GM23338 (cell line): Measurements from ENCODE around the gene PAQR5. TPM values are rescaled to one million over a fixed set of nuclear protein-coding genes. Genes with fewer than 3 reads are reported as not detected.

Experiments used
- ATAC-seq: fragments of 200-7000 bp; cut with Tn5 transposase; 3 replicates; pipeline ENCODE4 v1.9.1; 2020
- DNase-seq: peaks from one replicate; pipeline ENCODE4 v3.0.0-alpha.2; 2015; ENCODE audit warnings: low spot score
- H2AFZ ChIP-seq: fragments of 200-600 bp; sonication (generic); 2 replicates; pipeline ENCODE4 v1.8.0; 2016; ENCODE audit warnings: antibody characterized with exemption, mild to moderate bottlenecking, moderate library complexity
- H3F3A ChIP-seq: fragments of 200-600 bp; sonication (generic); replicated peaks from 2 replicates; pipeline ENCODE4 v1.8.0; 2017; ENCODE audit warnings: antibody characterized with exemption, mixed run types, low read depth
- H3K27ac ChIP-seq: fragments of 200-600 bp; sonication (generic); 2 replicates; pipeline ENCODE4 v1.6.1; 2016; ENCODE audit warnings: low read depth
- H3K27me3 ChIP-seq: fragments of 200-600 bp; sonication (generic); 2 replicates; pipeline ENCODE4 v1.8.0; 2016; ENCODE audit warnings: mild to moderate bottlenecking, mixed run types, moderate library complexity; ENCODE audit not compliant: insufficient read depth
- H3K36me3 ChIP-seq: fragments of 200-600 bp; sonication (generic); 2 replicates; pipeline ENCODE4 v1.8.0; 2016; ENCODE audit warnings: mild to moderate bottlenecking; ENCODE audit not compliant: insufficient read depth
- H3K4me1 ChIP-seq: fragments of 200-600 bp; sonication (generic); 2 replicates; pipeline ENCODE4 v1.8.0; 2016; ENCODE audit warnings: mild to moderate bottlenecking, moderate library complexity; ENCODE audit not compliant: insufficient read depth
- H3K4me2 ChIP-seq: fragments of 200-600 bp; sonication (generic); 2 replicates; pipeline ENCODE4 v1.7.1; 2017; ENCODE audit warnings: mixed run types
- H3K4me3 ChIP-seq: fragments of 200-600 bp; sonication (generic); 2 replicates; pipeline ENCODE4 v1.6.1; 2016; ENCODE audit warnings: mixed run types
- H3K79me2 ChIP-seq: fragments of 200-600 bp; sonication (generic); replicated peaks from 2 replicates; pipeline ENCODE4 v1.8.0; 2017; ENCODE audit warnings: mild to moderate bottlenecking; ENCODE audit not compliant: insufficient read depth
- H3K9me2 ChIP-seq: fragments of 200-600 bp; sonication (generic); 2 replicates; pipeline ENCODE4 v1.8.0; 2017; ENCODE audit not compliant: insufficient read depth
- H4K20me1 ChIP-seq: fragments of 200-600 bp; sonication (generic); replicated peaks from 2 replicates; pipeline ENCODE4 v1.8.0; 2017; ENCODE audit warnings: mild to moderate bottlenecking; ENCODE audit not compliant: insufficient read depth
- H3K27ac Mint-ChIP-seq: 2 replicates; pipeline ENCODE4 v1.8.0; 2020; ENCODE audit warnings: inconsistent platforms, mild to moderate bottlenecking, moderate library complexity, mixed read lengths
- H3K27me3 Mint-ChIP-seq: 3 replicates; pipeline ENCODE4 v1.8.0; 2022; ENCODE audit warnings: low read depth, mild to moderate bottlenecking, moderate library complexity, mixed read lengths, inconsistent platforms; ENCODE audit not compliant: insufficient read depth, poor library complexity
- H3K36me3 Mint-ChIP-seq: 3 replicates; pipeline ENCODE4 v1.8.0; 2021; ENCODE audit warnings: low read depth, mild to moderate bottlenecking, inconsistent platforms, moderate library complexity, mixed read lengths
- H3K4me1 Mint-ChIP-seq: 3 replicates; pipeline ENCODE4 v1.8.0; 2020; ENCODE audit warnings: mild to moderate bottlenecking, inconsistent platforms, mixed read lengths
- H3K4me3 Mint-ChIP-seq: 3 replicates; pipeline ENCODE4 v1.8.0; 2021; ENCODE audit warnings: moderate library complexity, mild to moderate bottlenecking, inconsistent platforms, mixed read lengths
- H3K9me3 Mint-ChIP-seq: 3 replicates; pipeline ENCODE4 v1.8.0; 2020; ENCODE audit warnings: moderate library complexity, mild to moderate bottlenecking, inconsistent platforms, mixed read lengths
- CTCF ChIP-seq, 2 experiments: fragments of 200-600 bp in 1 of 2; sonication (generic) in 1 of 2; conservative IDR thresholded peaks; 2 replicates each; pipeline versions ENCODE4 v1.5.1 to v1.6.1; 2016 to 2017; ENCODE audit warnings: antibody characterized with exemption in 2 of 2, low read depth in 2 of 2, mild to moderate bottlenecking in 2 of 2, moderate library complexity in 1 of 2
- EZH2 ChIP-seq: fragments of 200-600 bp; sonication (generic); IDR thresholded peaks from one replicate; pipeline ENCODE4 v1.8.0; 2017; ENCODE audit warnings: antibody characterized with exemption, mild to moderate bottlenecking, low read depth; ENCODE audit not compliant: unreplicated experiment
- EZH2phosphoT487 ChIP-seq: fragments of 200-600 bp; sonication (generic); IDR thresholded peaks from one replicate; pipeline ENCODE4 v1.8.1; 2018; ENCODE audit warnings: antibody characterized with exemption; ENCODE audit not compliant: unreplicated experiment
- JUNB ChIP-seq: IDR thresholded peaks from one replicate; pipeline ENCODE4 v1.6.1; 2016; ENCODE audit warnings: antibody characterized with exemption; ENCODE audit not compliant: unreplicated experiment
- POLR2AphosphoS5 ChIP-seq: IDR thresholded peaks from 2 replicates; pipeline ENCODE4 v1.6.1; 2016; ENCODE audit warnings: antibody characterized with exemption, low read depth
- REST ChIP-seq: IDR thresholded peaks from one replicate; pipeline ENCODE4 v1.6.1; 2018; ENCODE audit warnings: antibody characterized with exemption; ENCODE audit not compliant: unreplicated experiment
- ZNF114 ChIP-seq: fragments of 250-450 bp; sonication (Bioruptor Pico); IDR thresholded peaks from 2 replicates; pipeline ENCODE4 v1.5.0; 2020; ENCODE audit warnings: mild to moderate bottlenecking, moderate library complexity
- ZNF331 ChIP-seq: fragments of 250-450 bp; sonication (Bioruptor Pico); IDR thresholded peaks from 2 replicates; pipeline ENCODE4 v1.5.0; 2020; ENCODE audit warnings: low read depth, mild to moderate bottlenecking, moderate library complexity
- polyA plus RNA-seq: library from polyadenylated mRNA; unstranded; fragments of >200 nt; fragmentation: Nextera tagmentation; extraction: Ambion mirVana; gene quantifications from 2 replicates; pipeline ENCODE4 v1.2.1, GENCODE V29; 2016
- total RNA-seq: library from RNA; depleted of rRNA; stranded (reverse); fragments of >200 nt; shearing (Covaris generic); gene quantifications from 2 replicates; pipeline ENCODE4 v1.2.3, GENCODE V29; 2014

PAQR5 gene
- total and polyA plus RNA-seq, 2 experiments from 2014 or later: 8.7 to 14.5 TPM

DNA sequence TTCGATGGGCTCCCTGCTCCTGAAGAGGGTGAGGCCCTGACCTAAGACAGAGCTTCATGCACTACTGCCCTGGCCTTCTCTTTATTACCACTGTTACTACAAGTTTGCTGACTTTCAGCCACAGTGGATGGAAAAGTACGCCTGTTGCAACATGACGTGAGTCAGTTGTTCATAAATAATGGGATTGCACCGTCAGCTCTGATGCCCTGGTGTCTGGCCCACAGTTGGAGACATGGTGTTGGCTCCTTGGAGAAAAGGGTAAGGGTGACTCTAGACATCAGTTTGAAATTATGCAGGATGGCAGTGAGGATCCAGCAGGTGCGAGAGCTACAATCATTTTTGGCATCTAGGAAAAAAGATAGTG is 5.5 kb downstream of the PAQR5 start (continued):
- TF ChIP-seq REST: no peak
- no peak for TF ChIP-seq EZH2phosphoT487
- no peak for TF ChIP-seq ZNF114 (CRISPR knock-in tag)
- no peak for TF ChIP-seq POLR2AphosphoS5
- TF ChIP-seq CTCF (conservative IDR thresholded peaks at IDR 0.05; ENCODE audit: low read depth in 2 of 2): no peak

- Mint-ChIP-seq H3K36me3 (peaks cover 12% of the 10 kb centered on the region), H3K4me3 (no peak overlapping the region), H3K9me3 (no peaks in the 10 kb centered on the region), H3K4me1 (peaks cover 19% of the 10 kb centered on the region), H3K27me3 (peaks cover 24% of the 10 kb centered on the region), H3K27ac (no peak overlapping the region)
- no peaks in the 10 kb centered on the region for H3K9me2 ChIP-seq
- H3K36me3 ChIP-seq: 0 out of 2 replicates have a peak, but pooled peaks cover 4% of the 10 kb centered on the region
- no peak overlapping the region for H3K4me3 ChIP-seq
- no peak overlapping the region for H2AFZ ChIP-seq
- ATAC-seq (no peak; the same call in 1 of the 3 replicates), DNase-seq (peak; percentile 20)
- H3K27ac ChIP-seq: peak overlapping the region; percentile 75; the same call in 1 of the 2 replicates
- H3K4me2 ChIP-seq: no peak overlapping the region
- peaks cover 12% of the 10 kb centered on the region for H3K4me1 ChIP-seq
- peaks cover 4% of the 10 kb centered on the region for H3K27me3 ChIP-seq
- no peaks in the 10 kb centered on the region for H3F3A ChIP-seq
- peaks cover 7% of the 10 kb centered on the region for H3K79me2 ChIP-seq
- H4K20me1 ChIP-seq: peaks cover 3% of the 10 kb centered on the region; the same call in 1 of the 2 replicates
- no peak for TF ChIP-seq EZH2
- TF ChIP-seq REST: no peak
- TF ChIP-seq JUNB: no peak
- TF ChIP-seq ZNF331 (CRISPR knock-in tag): no peak
- no peak for TF ChIP-seq EZH2phosphoT487
Observed at GRCh38 chr15:69305204-69305931, 6.7 kb downstream of the PAQR5 start.
